DOHH2 (cell line): ENCODE results near the gene MVP.

ENCODE experiments used
- CTCF ChIP-seq: fragments of 200-600 bp; sonication (generic); IDR thresholded peaks from one replicate; pipeline ENCODE4 v1.5.1; 2014; ENCODE audit warnings: antibody characterized with exemption, mild to moderate bottlenecking, low read depth, low read length; ENCODE audit not compliant: poor library complexity, severe bottlenecking
- EZH2phosphoT487 ChIP-seq: fragments of 200-600 bp; sonication (generic); IDR thresholded peaks from 2 replicates; pipeline ENCODE4 v1.6.1; 2017; ENCODE audit warnings: borderline replicate concordance, mild to moderate bottlenecking, antibody characterized with exemption, low read length, moderate library complexity, mixed read lengths

DNA sequence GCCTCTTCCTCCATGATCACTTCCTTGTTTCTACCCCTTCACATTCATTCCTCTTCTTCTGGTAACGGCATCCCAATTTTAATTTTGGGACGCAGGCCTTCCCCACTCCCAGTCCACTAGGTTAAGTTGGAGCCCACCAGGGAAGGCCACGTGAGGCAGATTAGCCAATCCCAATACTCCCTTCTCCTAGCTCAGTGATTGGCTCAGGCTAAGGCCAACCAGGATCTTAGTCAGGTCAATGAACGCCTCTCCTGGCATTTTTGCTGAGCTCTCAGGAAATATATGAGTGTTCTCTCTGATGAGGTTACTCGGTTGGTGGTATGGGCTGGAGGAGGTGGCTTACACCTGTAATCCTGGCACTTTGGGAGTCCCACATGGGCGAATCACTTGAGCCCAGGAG lies 63.7 kb downstream of the MVP start:
- no peak for TF ChIP-seq CTCF
- no peak for TF ChIP-seq EZH2phosphoT487
